ENCODE measurements around the gene MPIG6B. TPM values are rescaled to one million over a fixed set of nuclear protein-coding genes. Genes with fewer than 3 reads are reported as not detected.

Gene MPIG6B
- total RNA-seq, 1 donor from 2014 or later: not detected

DNA sequence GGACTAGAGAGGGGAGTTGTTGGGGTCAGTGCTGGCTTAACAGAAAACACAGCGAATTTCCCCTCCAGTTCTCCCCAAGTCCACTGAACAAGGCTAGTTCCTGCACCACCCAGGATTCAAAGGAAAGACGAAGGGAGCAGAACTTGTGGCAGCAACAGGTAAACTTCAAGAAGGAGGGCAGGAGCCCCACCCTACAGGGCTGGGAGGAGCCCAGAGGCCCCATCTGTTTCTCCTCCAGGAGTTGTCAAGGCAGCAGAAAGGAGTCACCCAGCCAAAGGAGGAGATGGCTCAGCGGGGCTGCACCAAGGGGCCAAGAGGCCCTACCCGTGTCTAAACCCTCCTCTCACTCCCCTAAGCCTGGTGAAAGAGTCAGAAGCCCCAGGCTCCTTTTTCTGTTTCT is 41.0 kb downstream of the MPIG6B start:
- FAIRE-seq (no peak), DNase-seq (ENCODE audit: low spot score in 2 of 2) (no peak)

GRCh38 chr6:31765559-31765909 is 42.4 kb downstream of the MPIG6B start:
- FAIRE-seq: no peak
- no peak for DNase-seq (ENCODE audit: low spot score in 2 of 2)

- FAIRE-seq: no peak
Measured at GRCh38 chr6:31765910-31766794, 43.0 kb downstream of the MPIG6B start.

DNA sequence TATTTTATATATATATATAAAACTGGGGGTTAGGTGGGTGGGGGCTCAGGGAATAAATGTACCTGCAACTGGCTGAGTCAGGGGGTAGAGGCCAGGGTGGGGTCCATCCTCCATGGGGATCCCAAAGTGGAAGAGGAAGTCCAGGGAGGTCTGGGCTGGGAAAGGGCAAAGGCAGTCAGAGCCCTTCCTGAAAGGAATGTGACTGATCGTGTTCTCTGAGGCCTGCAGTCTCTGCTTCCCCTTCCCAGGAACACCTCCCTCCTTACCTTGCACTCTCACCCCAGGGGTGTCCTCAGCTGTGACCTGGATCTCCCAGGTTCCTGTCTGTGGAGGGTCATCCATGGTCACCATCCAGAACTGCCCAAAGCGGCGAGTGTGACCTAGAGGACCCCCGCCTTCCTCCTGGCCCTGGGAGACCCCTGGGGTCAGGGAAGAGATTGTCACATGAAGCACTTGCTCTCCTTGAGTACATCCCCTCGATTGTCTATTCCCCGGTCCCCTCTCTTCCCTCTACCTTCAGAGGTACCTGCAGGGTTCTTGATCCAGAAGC is 44.0 kb downstream of the MPIG6B start:
- FAIRE-seq (no peak), DNase-seq (ENCODE audit: low spot score in 2 of 2) (no peak)

More at GRCh38 chr6:31765910-31766794, 43.0 kb downstream of the MPIG6B start:
- DNase-seq (ENCODE audit: low spot score in 2 of 2): no peak

GRCh38 chr6:31768363-31769257 is 45.4 kb downstream of the MPIG6B start:
- FAIRE-seq: no peak
- no peak for DNase-seq (ENCODE audit: low spot score in 2 of 2)

DNA sequence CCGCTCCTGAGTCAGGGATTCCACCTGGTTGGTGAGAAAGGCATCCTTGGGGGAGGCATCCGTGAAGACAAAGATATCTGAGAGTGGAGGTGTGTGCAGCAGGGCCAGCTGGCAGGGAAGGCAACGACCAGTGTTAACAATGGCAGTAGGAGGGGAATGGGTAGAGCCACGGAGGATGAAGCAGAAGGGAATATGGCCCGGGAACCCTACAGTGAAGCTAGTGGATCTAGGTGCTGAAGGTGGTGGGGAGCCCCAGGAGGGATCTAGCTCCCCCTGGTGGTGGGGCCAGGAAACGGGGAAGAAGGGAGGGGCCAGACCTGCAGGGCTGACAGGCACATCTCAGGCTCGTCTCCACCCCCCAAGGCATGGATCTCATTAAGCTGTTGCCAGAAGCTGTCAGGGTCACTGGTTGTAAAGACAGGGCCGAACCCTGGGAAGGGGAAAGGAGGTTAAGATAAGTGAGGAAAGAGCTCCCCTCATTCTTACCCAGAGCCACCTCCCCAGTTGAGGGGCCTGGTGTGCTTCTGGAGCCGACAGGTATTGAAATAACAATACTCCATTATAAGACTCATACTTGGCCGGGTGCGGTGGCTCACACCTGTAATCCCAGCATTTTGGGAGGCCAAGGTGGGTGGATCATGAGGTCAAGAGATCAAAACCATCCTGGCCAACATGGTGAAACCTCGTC is 46.7 kb downstream of the MPIG6B start:
- peak in 1 of 2 donors; percentile 65 for DNase-seq (ENCODE audit: low spot score in 2 of 2)
- FAIRE-seq: no peak

GRCh38 chr6:31770860-31771259 is 47.7 kb downstream of the MPIG6B start:
- FAIRE-seq (no peak), DNase-seq (ENCODE audit: low spot score in 2 of 2) (no peak)

- FAIRE-seq: no peak
Measured at GRCh38 chr6:31771992-31772358, 48.8 kb downstream of the MPIG6B start.

DNA sequence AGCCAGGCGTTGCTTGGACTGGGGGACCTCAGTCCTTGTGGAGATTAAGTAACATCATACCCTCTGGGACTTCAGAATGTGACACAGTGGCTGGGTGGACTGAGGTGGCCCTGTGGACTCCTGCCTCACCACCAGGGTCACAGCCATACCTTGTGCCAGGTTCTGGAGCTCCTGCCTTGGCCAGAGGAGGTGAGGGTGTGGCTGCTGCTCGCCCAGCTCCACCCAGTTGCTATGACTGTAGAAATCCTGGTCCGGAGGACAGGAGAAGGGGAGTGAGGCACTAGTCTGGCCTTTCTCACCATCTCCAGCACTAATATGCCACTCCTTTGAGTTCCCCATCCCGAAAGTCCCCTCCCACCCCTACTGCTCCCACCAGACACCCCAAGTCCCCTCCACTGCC is 52.0 kb downstream of the MPIG6B start:
- DNase-seq (ENCODE audit: low spot score in 2 of 2) (no peak), FAIRE-seq (no peak)

More at GRCh38 chr6:31771992-31772358, 48.8 kb downstream of the MPIG6B start:
- DNase-seq (ENCODE audit: low spot score in 2 of 2): no peak

DNA sequence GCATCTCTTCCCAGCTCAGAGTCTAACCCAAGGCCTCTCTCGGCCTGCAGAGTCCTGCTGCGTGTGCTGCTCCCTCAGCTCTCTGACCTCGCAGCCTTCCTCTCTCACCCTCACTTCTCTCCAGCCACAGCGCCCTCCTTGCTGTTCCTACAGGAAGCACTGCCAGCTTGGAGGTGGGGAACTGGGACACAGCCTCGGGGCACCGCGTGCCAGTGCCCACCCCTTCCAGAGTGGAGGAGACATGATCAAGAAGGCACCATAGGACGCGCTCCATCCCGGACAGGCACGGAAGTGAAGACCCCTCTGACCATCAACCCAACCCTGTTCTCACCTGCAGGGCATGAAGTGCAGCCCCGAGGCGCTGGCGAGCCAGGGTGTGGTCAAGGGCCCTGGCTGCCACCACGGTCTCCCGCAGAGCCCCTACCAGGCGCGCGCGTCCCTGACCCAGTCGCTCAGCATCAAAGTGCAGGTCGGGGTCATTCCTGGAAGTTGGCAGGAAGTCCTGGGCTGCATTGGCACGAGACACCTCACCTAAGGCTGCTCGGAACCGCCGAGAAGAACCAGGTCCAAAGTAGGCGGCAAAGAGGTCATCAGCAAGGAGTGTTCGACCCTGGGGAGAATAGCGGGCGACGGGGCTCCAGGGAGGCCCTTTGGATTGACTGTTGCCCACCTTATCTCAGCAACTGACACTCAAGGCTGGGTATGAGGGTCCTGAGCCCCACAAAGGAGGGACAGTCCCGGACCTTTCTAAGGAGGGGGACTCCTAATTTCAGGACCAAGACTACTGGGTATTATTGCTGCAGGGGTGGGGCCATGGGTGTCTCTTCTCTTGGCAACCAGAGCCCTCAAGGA is 52.7 kb downstream of the MPIG6B start:
- no peak for FAIRE-seq

More for the DNA sequence above, 52.7 kb downstream of the MPIG6B start:
- DNase-seq (ENCODE audit: low spot score in 2 of 2): no peak

Small RNAs within 50 kb of the gene (small RNA-seq; reads per million reads assigned to genes)
- gene LY6G6D (not detected), gene MIR4646 (not detected), gene MSH5-SAPCD1 (not detected), gene RNU6-850P (not detected), gene SAPCD1 (not detected)

Other genes with a start within 250 kb of the MPIG6B start
- 0.41 TPM for gene MICB, start 225.2 kb upstream of the MPIG6B start, total RNA-seq
- gene MCCD1, start 194.4 kb upstream of the MPIG6B start, total RNA-seq: not detected
- gene DDX39B, start 181.4 kb upstream of the MPIG6B start, total RNA-seq: 318 TPM
- 54.6 TPM for gene ATP6V1G2, start 176.8 kb upstream of the MPIG6B start, total RNA-seq
- gene NFKBIL1, start 175.8 kb upstream of the MPIG6B start, total RNA-seq: 20.4 TPM
- not detected for gene LTA, start 151.1 kb upstream of the MPIG6B start, total RNA-seq
- not detected for gene TNF, start 147.8 kb upstream of the MPIG6B start, total RNA-seq
- not detected for gene LTB, start 140.9 kb upstream of the MPIG6B start, total RNA-seq
- gene LST1, start 137.1 kb upstream of the MPIG6B start, total RNA-seq: 1.2 TPM
- gene NCR3, start 130.4 kb upstream of the MPIG6B start, total RNA-seq: not detected
- gene AIF1, start 108.1 kb upstream of the MPIG6B start, total RNA-seq: 6.9 TPM
- 30.6 TPM for gene PRRC2A, start 102.7 kb upstream of the MPIG6B start, total RNA-seq
- 150 TPM for gene BAG6, start 70.7 kb upstream of the MPIG6B start, total RNA-seq
- gene APOM, start 67.5 kb upstream of the MPIG6B start, total RNA-seq: 0.41 TPM
- 16.7 TPM for gene C6orf47, start 62.6 kb upstream of the MPIG6B start, total RNA-seq
- 11.4 TPM for gene GPANK1, start 58.4 kb upstream of the MPIG6B start, total RNA-seq
- gene CSNK2B, start 57.3 kb upstream of the MPIG6B start, total RNA-seq: 66.0 TPM
- gene LY6G5B, start 53.4 kb upstream of the MPIG6B start, total RNA-seq: 1.6 TPM
- gene LY6G5C, start 42.3 kb upstream of the MPIG6B start, total RNA-seq: 5.3 TPM
- gene ABHD16A, start 20.0 kb upstream of the MPIG6B start, total RNA-seq: 41.6 TPM
- gene LY6G6F, start 16.5 kb upstream of the MPIG6B start, total RNA-seq: not detected
- not detected for gene LY6G6D, start 8.0 kb upstream of the MPIG6B start, total RNA-seq
- not detected for gene LY6G6C, start 1.6 kb upstream of the MPIG6B start, total RNA-seq
- gene DDAH2, start 5.9 kb downstream of the MPIG6B start, total RNA-seq: 90.9 TPM
- 26.1 TPM for gene CLIC1, start 13.2 kb downstream of the MPIG6B start, total RNA-seq
- 2.9 TPM for gene MSH5, start 16.6 kb downstream of the MPIG6B start, total RNA-seq
- 0.82 TPM for gene SAPCD1, start 39.3 kb downstream of the MPIG6B start, total RNA-seq
- gene VWA7, start 54.0 kb downstream of the MPIG6B start, total RNA-seq: under 0.01 TPM
- 34.6 TPM for gene VARS1, start 72.4 kb downstream of the MPIG6B start, total RNA-seq
- gene LSM2, start 83.6 kb downstream of the MPIG6B start, total RNA-seq: 23.6 TPM
- 5.7 TPM for gene HSPA1L, start 91.9 kb downstream of the MPIG6B start, total RNA-seq
- 111 TPM for gene HSPA1A, start 92.2 kb downstream of the MPIG6B start, total RNA-seq
- gene HSPA1B, start 104.4 kb downstream of the MPIG6B start, total RNA-seq: 180 TPM
- gene NEU1, start 139.4 kb downstream of the MPIG6B start, total RNA-seq: 19.6 TPM
- gene SLC44A4, start 155.6 kb downstream of the MPIG6B start, total RNA-seq: not detected
- gene EHMT2, start 174.3 kb downstream of the MPIG6B start, total RNA-seq: 102 TPM
- 25.7 TPM for gene ZBTB12, start 178.7 kb downstream of the MPIG6B start, total RNA-seq
- 3.7 TPM for gene C2, start 204.3 kb downstream of the MPIG6B start, total RNA-seq
- 0.82 TPM for gene CFB, start 222.7 kb downstream of the MPIG6B start, total RNA-seq
- 45.7 TPM for gene NELFE, start 235.6 kb downstream of the MPIG6B start, total RNA-seq
- 30.2 TPM for gene SKIC2, start 235.8 kb downstream of the MPIG6B start, total RNA-seq
- 7.3 TPM for gene DXO, start 248.8 kb downstream of the MPIG6B start, total RNA-seq